Tongue (tissue), 2 donors: ENCODE data around the gene OTULIN. TPM values are rescaled to one million over a fixed set of nuclear protein-coding genes. Genes with fewer than 3 reads are reported as not detected.

Experiments used
- DNase-seq: peaks from one replicate; pipeline ENCODE4 v3.0.0-alpha.2; 2015
- total RNA-seq: library from RNA; depleted of rRNA; stranded (reverse); fragments of >200 nt; gene quantifications from one replicate; pipeline ENCODE4 v1.2.3, GENCODE V29; 2014

The OTULIN gene
- total RNA-seq, 1 donor from 2014 or later: 43.1 TPM

GRCh38 chr5:14721990-14722656, 57.6 kb downstream of the OTULIN start:
- DNase-seq: no peak

- no peak for DNase-seq
These were observed 58.4 kb downstream of the OTULIN start for GRCh38 chr5:14722923-14723322.

- no peak for DNase-seq
These were observed 59.2 kb downstream of the OTULIN start for GRCh38 chr5:14723701-14724132.

- DNase-seq: no peak
These were observed 60.1 kb downstream of the OTULIN start for GRCh38 chr5:14724633-14725032.

- DNase-seq: no peak
These were observed 61.7 kb downstream of the OTULIN start for GRCh38 chr5:14726066-14726838.

- DNase-seq: peak; percentile 92
These were observed 62.9 kb downstream of the OTULIN start for GRCh38 chr5:14727428-14727865.

- no peak for DNase-seq
These were observed 63.5 kb downstream of the OTULIN start for GRCh38 chr5:14727928-14728458.

- DNase-seq: no peak
These were observed 64.0 kb downstream of the OTULIN start for GRCh38 chr5:14728459-14728938.

GRCh38 chr5:14729448-14730385, 65.2 kb downstream of the OTULIN start:
- no peak for DNase-seq

GRCh38 chr5:14730466-14730865, 65.9 kb downstream of the OTULIN start:
- no peak for DNase-seq

- DNase-seq: no peak
These were observed 66.4 kb downstream of the OTULIN start for GRCh38 chr5:14730881-14731280.

- DNase-seq: no peak
These were observed 68.5 kb downstream of the OTULIN start for GRCh38 chr5:14732991-14733390.

GRCh38 chr5:14733661-14734060, 69.1 kb downstream of the OTULIN start:
- no peak for DNase-seq

- DNase-seq: no peak
These were observed 69.9 kb downstream of the OTULIN start for GRCh38 chr5:14734396-14734795.

- no peak for DNase-seq
These were observed 71.4 kb downstream of the OTULIN start for GRCh38 chr5:14735944-14736343.

GRCh38 chr5:14737291-14737690, 72.8 kb downstream of the OTULIN start:
- DNase-seq: no peak

- no peak for DNase-seq
These were observed 73.5 kb downstream of the OTULIN start for GRCh38 chr5:14738050-14738449.

GRCh38 chr5:14739538-14739937, 75.0 kb downstream of the OTULIN start:
- no peak for DNase-seq

GRCh38 chr5:14739981-14740380, 75.5 kb downstream of the OTULIN start:
- DNase-seq: no peak

- DNase-seq: no peak
These were observed 76.6 kb downstream of the OTULIN start for GRCh38 chr5:14741131-14741530.

- no peak for DNase-seq
These were observed 77.4 kb downstream of the OTULIN start for GRCh38 chr5:14741801-14742440.

GRCh38 chr5:14742498-14742897, 78.0 kb downstream of the OTULIN start:
- peak; percentile 47 for DNase-seq
